IPS-18c (cell line): ENCODE measurements around the gene HHATL.

Experiments used
- H3K4me3 ChIP-seq: 2 replicates; pipeline ENCODE4 v1.7.0; 2013; ENCODE audit warnings: low read depth, mild to moderate bottlenecking, low read length, moderate library complexity; ENCODE audit not compliant: insufficient read depth
- H3K9me3 ChIP-seq: one replicate; pipeline ENCODE4 v1.6.1; 2013; ENCODE audit warnings: mild to moderate bottlenecking, low read length, moderate library complexity; ENCODE audit not compliant: control insufficient read depth, insufficient read depth

The HHATL gene

GRCh38 chr3:42692667-42693529 lies 9.7 kb downstream of the HHATL start:
- Histone ChIP-seq H3K4me3 (no peak overlapping the region), H3K9me3 (no peaks in the 10 kb centered on the region)

DNA sequence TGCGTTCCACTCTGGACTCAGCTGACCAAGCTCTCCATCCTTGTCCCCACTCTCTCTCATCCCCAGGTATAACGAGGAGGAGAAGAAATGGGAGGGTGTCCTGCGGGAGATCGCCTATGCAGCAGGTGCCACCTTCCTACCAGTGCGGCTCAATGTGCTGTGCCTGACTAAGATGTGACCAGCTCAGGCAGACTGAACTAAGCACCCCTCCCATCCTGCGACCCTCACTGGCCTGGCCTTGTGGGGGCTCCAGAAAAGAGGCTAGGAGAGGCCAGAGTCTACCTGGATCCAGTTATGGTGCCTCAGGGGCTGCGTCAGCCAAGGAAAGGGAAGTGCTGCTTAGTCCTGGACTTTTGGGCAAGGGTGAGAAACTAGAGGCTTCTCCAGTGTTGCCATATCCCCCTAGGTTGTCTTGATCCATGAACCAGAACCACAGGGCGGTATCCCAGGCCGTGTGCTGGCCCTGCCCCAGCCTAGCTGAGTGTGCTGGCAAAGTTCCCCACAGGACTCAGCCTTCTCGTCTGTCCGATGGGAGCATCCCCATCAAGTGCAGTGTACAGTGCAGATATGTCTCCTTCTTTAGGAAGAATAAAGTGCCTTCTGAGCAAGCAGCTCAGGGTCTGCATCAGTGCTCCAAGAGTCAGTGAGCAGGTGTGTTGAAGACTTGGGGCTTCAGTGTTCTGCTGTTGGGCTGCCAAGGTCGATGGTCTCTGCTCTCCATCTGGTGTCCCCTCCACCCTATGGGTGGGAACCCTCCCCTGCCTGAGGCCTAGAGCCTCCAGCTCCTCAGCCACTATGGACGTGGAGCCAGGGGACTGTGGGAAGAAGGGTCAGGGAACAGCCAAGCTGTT lies 10.6 kb downstream of the HHATL start:
- Histone ChIP-seq H3K9me3 (no peaks in the 10 kb centered on the region), H3K4me3 (no peak overlapping the region; the same call in 1 of the 2 replicates)

GRCh38 chr3:42690766-42691680 lies 11.6 kb downstream of the HHATL start:
- no peak overlapping the region for H3K4me3 ChIP-seq
- no peaks in the 10 kb centered on the region for H3K9me3 ChIP-seq

DNA sequence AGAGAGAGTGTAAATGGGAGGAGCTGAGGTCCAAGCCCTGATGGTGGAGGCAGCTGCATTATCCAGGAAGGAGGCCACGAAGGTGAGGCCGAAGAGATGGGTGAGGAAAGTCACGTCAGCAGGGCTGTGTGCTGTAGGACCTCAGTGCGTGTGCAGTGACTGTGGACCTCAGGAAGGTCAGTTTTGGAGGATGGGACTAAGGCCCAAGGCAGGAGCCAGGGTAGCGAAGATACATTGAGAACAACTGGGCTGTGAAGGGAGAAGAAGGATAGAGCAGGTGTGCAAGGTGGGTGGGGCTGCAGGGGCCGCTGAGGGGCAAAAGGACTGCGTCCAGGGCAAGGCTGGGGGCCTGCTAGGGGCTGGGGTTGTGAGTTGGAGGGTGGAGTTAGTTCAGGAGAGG lies 12.4 kb downstream of the HHATL start:
- no peaks in the 10 kb centered on the region for H3K9me3 ChIP-seq
- H3K4me3 ChIP-seq: no peak overlapping the region

DNA sequence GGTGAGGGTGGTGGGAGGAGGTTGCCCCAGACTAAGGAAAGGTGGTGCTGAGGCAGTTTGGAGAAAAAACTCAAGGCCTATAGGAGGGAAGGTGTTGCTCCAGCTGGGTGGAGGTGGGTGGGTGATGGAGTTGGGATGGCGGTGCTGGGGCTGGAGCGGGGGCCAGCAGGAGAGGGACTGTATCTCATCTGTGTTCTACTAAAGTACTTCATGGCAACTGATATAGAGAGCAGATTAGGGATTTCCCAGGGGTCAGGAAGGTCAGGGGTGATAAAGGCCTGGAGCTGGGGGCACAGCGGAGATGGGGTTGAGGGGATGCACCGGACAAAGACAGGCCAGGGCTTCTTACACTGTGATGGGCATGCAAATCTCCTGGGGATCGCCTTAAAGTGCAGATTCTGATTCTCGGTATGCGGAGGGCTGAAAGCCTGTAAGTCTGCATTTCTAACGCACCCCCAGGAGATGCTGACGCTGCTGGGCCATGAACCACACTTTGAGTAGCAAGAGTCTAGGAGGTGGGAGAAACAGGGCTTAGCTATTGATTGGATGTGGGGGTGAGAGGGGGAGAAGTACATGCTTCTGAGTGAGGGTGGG lies 13.1 kb downstream of the HHATL start:
- Histone ChIP-seq H3K9me3 (no peaks in the 10 kb centered on the region), H3K4me3 (no peak overlapping the region)

DNA sequence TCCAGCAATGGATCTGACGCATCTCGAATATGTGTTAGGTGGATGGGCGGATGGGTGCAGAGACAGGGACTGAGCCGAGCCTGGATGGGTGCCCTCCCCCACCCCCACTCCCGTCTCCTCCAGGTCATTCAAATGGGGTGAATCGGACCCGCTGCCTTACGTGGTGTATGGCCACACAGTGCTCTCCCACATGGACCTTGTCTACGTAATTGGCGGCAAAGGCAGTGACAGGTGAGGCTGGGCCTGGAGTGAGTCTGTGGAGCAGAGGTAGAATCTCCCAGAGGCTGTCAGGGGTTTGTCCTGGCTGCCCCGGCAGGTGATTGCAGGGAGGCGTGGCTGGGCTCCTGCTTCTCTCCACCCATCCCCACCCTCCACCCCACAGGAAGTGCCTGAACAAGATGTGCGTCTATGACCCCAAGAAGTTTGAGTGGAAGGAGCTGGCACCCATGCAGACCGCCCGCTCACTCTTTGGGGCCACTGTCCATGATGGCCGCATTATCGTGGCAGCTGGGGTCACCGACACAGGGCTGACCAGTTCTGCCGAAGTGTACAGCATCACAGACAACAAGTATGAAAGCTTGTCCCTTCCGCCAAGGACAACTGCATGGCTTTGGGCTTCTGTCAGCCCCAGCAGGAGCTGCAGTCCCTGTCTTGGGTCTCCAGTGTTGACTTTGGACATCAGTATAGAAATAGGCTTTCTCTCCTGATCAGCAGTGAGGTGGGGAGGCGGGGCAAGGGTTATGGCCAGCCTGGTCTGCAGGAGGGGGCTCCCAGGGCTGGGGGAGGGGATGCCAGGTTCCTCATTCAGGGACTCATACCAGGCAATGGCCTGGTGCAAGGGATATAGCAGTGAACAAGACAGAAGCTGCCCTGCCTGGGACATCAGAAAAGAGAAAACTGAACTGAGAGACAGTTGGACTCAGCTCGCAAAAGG lies 13.8 kb downstream of the HHATL start:
- no peaks in the 10 kb centered on the region for H3K9me3 ChIP-seq
- no peak overlapping the region for H3K4me3 ChIP-seq

GRCh38 chr3:42688016-42688415 lies 14.6 kb downstream of the HHATL start:
- H3K4me3 ChIP-seq: no peak overlapping the region
- H3K9me3 ChIP-seq: no peaks in the 10 kb centered on the region

DNA sequence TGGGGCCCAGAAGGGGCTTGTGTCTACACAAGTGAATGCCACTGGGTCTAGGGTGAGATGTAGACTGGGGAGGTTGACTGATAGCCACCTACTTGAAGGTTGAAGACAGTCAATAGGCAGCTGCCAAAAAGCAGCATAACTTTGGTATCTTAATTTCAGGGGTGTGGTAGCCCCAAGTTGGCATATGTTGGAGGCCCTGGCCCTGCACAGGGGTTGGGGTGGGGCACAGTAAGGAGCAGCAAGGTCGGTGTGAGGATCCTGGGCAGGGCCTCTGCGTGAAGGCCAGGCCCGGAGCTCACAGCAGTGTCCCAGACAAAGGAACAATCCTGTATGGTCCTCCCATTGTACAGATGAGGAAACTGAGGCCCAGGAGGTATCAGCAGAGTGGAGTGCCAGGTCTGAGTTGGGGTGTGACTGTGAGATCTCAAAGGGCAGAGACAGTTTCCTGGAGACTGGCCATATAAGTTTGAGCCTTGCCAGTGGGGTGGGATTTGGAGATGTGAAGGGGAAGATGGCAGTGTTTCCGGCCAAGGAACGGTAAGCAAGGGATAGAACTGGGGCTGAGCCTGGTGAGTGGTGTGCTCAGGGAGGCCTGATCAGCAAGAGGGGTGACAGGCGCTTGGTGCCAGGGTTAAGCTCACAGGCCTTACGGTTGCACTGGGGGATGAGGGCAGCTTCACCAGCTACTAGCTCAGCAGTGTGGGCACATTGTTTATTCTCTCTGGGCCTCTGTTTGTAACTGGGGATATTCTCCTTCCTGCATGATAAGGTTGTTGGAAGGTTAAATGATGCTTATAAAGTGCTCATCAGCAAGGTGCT lies 15.6 kb downstream of the HHATL start:
- Histone ChIP-seq H3K9me3 (no peaks in the 10 kb centered on the region), H3K4me3 (no peak overlapping the region)

- H3K9me3 ChIP-seq: no peaks in the 10 kb centered on the region
- H3K4me3 ChIP-seq: no peak overlapping the region
Observed at GRCh38 chr3:42685891-42686820, 16.4 kb downstream of the HHATL start.

DNA sequence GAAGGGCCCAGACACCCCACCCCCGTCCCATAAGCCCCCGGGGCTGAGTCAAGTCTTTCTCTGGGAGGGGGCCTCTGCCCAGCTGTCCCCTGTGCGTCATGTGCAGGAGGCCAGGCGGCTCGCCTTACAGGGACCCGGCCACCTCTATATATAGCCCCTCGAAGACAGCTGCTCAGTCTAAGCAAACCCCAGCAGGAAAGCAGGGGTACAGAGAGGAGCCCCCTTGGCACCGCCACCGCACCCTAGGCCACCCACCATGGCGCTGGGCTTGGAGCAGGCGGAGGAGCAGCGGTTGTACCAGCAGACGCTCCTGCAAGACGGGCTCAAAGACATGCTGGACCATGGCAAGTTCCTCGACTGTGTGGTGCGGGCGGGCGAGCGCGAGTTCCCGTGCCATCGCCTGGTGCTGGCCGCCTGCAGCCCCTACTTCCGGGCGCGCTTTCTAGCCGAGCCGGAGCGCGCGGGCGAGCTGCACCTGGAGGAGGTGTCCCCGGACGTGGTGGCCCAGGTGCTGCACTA lies 17.2 kb downstream of the HHATL start, which contains the start of gene KLHL40:
TSS of gene KLHL40 (plus strand) at position 175 of the 519 bp plus-strand sequence. CDS start at position 257, 82 bp downstream.
- H3K4me3 ChIP-seq: no peak within 1 kb of the TSS

GRCh38 chr3:42684632-42685362 lies 17.8 kb downstream of the HHATL start:
- H3K9me3 ChIP-seq: no peaks in the 10 kb centered on the region
- H3K4me3 ChIP-seq: no peak overlapping the region

More for the DNA sequence above, 17.2 kb downstream of the HHATL start, which contains the start of gene KLHL40:
- no peaks in the 10 kb centered on the region for H3K9me3 ChIP-seq

DNA sequence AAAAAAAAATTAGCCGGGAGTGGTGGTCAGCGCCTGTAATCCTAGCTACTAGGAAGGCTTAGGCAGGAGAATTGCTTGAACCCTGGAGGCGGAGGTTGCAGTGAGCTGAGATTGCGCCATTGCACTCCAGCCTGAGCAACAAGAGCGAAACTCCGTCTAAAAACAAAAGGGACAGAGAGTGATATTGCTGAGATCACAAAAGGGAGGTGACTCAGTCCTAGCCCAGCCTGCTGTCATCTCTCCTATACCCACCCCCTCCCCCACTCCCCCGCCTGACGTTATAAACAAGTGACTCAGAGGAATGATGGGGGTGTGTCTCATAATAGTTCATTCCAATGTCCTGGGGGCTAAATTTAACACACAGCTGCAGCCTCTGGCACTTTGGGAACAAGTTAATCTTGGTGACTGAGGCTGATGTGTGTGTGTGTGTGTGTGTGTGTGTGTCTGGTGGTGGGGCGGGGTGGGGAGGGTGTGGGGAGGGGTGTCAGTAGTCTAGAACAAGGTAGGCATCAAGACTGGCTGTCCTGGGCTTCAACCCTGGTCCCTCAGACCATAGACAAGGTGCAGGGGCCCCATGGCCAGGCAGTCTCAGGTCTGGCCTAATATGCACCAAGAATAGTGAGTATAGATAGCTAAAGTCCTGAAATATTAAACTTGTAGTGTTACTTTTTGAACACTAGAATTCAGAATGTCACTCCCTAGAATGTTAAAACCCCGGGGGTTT lies 18.6 kb downstream of the HHATL start:
- no peak overlapping the region for H3K4me3 ChIP-seq
- no peaks in the 10 kb centered on the region for H3K9me3 ChIP-seq
